GM18907 (cell line): ENCODE data around the gene ZNF821.
"Not testable (repeated sequence)": the region's sequence is repeated elsewhere in the genome, so short reads cannot be mapped to it uniquely, and the experiment has no call there.

ENCODE experiments used
- ATAC-seq: cut with Tn5 transposase; IDR thresholded peaks from one replicate; pipeline ENCODE4 v1.9.1; 2021; ENCODE audit warnings: mild to moderate bottlenecking, moderate library complexity; ENCODE audit not compliant: unreplicated experiment

ZNF821 gene

GRCh38 chr16:71883849-71884638, at the start of gene ZNF821:
ZNF821 (minus strand) TSS chr16:71884182; CDS start chr16:71879946, 4,236 bp downstream.
- ATAC-seq = peak; percentile 48

- no peak for ATAC-seq
These were observed 49.0 kb upstream of the ZNF821 start for GRCh38 chr16:71933017-71933416.

- no peak for ATAC-seq
These were observed 47.6 kb upstream of the ZNF821 start for GRCh38 chr16:71931599-71931998.

DNA sequence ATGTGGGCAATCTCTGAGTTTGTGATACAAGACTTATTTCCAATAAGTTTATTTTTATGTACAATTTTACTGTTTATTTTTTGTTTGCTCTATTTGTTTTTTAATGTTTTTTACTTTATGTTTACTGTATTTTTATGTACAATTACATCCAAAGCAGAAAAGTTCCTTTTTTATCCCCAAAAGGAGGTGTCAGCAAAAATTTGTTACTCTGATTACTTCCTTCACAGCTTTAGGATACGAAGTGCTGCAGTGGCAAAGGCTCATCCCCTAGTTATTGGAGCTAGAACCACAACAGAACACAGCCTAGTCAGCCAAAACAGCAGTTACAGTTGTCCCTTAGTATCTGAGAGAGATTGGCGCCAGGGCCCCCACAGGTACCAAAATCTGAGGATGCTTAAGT, 47.0 kb upstream of the ZNF821 start:
- ATAC-seq = no peak

GRCh38 chr16:71930013-71930563, 46.1 kb upstream of the ZNF821 start:
- no peak for ATAC-seq

- ATAC-seq = no peak
These were observed 45.1 kb upstream of the ZNF821 start for GRCh38 chr16:71929048-71929447.

GRCh38 chr16:71927787-71928186, 43.8 kb upstream of the ZNF821 start:
- ATAC-seq = no peak

- ATAC-seq = no peak
These were observed 43.4 kb upstream of the ZNF821 start for GRCh38 chr16:71927383-71927782.

DNA sequence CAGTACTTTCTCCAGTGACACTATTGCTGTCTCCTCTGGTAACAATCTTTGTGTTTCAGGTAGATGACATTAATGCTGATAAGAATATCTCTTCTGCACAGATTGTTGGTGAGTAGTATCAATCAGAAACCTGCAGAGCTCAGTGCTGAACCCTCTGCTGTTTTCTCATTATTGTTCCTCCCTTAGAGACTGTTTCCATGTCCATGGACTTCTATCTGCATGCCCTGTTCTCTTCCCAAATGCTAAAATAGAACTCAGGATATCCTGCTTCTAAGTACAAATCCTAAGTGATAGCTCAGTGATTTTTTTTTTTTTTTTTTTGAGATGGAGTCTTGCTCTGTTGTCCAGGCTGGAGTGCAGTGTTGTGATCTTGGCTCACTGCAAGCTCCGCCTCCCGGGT, 40.7 kb upstream of the ZNF821 start:
- ATAC-seq = no peak

- ATAC-seq = no peak
These were observed 40.1 kb upstream of the ZNF821 start for GRCh38 chr16:71923941-71924690.

DNA sequence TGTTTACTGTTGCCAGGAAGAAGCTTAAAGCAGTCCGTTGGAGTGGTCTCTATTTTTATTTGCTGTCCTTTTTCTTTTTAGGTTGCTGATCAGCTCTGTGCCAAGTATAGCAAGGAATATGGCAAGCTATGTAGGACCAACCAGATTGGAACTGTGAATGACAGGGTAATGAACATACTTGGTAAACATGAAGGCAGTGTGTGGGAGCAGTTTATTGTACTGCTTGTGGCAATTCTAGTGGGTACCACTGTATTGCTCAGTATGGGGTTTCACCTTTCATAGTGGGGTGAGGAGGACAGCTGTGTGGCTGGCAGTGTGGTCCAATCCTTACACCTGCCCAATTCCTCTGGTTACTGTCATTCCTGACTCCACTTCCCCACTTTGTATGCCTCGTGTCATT, 36.7 kb upstream of the ZNF821 start:
- no peak for ATAC-seq

GRCh38 chr16:71919035-71919434, 35.1 kb upstream of the ZNF821 start:
- peak; percentile 61 for ATAC-seq

DNA sequence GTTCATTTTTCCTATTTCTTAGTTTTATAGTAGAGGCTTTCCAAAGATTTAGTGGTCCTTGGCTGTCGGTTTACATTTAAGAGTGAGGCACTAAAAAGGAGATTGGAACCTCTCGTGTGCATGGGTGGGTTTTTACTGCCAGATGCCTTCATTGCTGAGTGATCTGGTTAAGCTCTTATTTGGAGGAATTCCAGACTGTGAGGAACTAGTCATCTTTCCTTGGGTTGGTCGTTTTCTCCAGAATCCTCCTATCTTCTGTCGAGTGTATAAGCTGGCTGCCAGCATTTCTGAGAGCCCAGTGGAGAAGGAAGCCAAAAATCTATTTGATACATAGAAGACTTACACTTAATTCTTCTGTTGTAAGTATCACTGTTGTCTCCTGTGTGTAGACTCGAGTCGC, 33.9 kb upstream of the ZNF821 start:
- ATAC-seq = no peak

DNA sequence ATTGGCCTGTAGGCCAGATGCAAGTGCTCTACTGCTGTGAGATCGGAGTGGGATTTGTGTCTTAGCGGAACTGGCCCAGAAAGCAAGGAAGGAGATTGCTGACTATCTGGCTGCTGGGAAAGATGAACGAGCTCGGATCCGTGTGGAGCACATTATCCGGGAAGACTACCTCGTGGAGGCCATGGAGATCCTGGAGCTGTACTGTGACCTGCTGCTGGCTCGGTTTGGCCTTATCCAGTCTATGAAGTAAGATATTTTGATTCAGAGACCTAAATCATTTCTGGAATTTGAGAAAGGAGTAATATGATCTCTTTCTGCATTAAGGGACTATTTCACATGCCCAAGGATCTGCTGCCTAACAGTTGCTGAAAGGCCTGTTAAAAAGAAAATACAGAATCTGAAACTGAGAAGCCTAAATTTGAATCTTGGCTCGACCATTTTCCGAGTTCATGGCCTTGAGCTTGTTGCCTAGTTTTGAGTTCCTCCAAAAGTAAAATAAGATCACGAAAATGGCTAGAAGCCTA, 32.5 kb upstream of the ZNF821 start:
- ATAC-seq = no peak

DNA sequence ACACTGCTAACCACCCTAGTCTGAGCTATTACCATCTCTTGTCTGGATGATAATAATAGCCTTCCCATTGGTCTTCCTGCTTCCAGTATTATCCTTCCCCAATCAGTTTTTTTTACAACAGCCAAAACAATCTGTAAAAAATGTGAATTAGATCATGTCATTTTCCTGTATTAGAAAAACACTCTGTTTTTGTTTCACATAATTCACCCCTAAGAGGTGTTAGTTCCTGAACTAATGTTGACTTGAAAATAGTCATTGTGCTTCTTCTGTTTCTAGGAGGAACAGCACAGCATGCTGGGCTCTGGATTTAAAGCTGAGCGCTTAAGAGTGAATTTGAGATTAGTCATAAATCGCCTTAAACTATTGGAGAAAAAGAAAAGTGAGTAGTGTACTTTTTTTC, 31.4 kb upstream of the ZNF821 start:
- no peak for ATAC-seq

DNA sequence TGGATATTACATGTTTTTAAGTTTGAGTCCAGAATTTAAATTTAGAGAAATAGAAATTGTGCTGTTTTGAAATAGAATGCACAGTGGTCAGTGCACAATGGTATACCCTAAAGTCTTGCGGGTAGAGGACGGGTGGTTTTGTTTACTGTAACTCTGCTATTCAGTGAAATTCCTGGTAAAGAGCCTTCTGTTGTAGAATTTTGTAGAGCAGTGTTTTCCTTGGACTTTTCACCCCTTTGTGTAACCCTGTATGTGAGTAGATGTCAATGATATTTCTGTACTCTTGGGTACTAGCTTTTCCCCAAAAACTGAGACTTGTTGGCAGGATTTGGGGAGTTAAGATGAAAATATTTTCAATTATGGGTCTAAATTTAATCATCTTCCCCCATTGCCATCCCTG, 30.8 kb upstream of the ZNF821 start:
- ATAC-seq = no peak

DNA sequence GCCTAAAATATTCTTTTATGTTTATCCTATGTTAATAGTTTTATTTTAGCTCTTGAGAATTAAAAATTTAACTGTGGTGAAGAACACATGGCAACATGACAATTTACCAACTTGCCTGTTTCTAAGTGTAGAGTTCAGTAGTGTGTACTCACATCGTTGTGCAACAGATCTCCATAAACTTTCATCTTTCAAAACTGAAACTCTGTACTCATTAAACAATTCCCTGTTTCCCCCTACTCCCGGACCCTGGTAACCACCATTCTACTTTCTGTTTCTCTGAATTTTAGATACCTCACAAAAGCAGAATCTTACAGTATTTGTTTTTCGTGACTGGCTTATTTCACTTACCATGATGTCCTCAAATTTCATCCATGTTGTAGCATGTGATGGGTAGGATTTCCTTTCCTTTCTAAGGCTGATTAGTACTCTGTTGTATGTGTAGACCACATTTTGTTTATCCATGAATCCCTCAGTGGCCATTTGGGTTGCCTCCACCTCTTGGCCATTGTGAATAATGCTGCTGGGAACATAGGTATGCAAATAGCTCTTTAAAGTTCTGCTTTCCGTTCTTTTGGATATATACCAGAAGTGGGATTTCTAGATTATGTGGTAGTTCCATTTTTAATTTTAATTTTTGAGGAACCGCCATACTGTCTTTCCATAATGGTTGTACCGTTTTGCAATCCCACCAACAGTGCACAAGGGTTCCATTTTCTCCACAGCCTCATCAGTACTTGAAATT, 28.7 kb upstream of the ZNF821 start:
- no peak for ATAC-seq

GRCh38 chr16:71911121-71911520, 27.1 kb upstream of the ZNF821 start:
- no peak for ATAC-seq

- ATAC-seq = not testable (repeated sequence)
These were observed 21.8 kb upstream of the ZNF821 start for GRCh38 chr16:71905765-71906164.

- ATAC-seq = no peak
These were observed 20.3 kb upstream of the ZNF821 start for GRCh38 chr16:71904239-71904638.

- no peak for ATAC-seq
These were observed 19.6 kb upstream of the ZNF821 start for GRCh38 chr16:71903608-71904007.
